Kidney (tissue), 14 donors: ENCODE results near the gene TMEM167A. TPM values are rescaled to one million over a fixed set of nuclear protein-coding genes. Genes with fewer than 3 reads are reported as not detected.

Source experiments
- DNase-seq, 5 donors: peaks; one replicate each; pipeline ENCODE4 v3.0.0-alpha.2; 2013 to 2020
- FAIRE-seq: peaks from 2 replicates; lab custom pipeline; 2012; peaks lifted over from hg19 to GRCh38; lab: Jason Lieb, UNC
- H3K27ac ChIP-seq, 2 donors: one replicate each; pipeline ENCODE4 v1.7.0; 2013; ENCODE audit warnings: low read depth in 2 of 2, low read length in 2 of 2, inconsistent platforms in 1 of 2
- H3K27me3 ChIP-seq: one replicate; pipeline ENCODE4 v1.7.1; 2013; ENCODE audit warnings: low read length, inconsistent platforms; ENCODE audit not compliant: control insufficient read depth, insufficient read depth
- H3K36me3 ChIP-seq, 3 donors: one replicate each; pipeline versions ENCODE4 v1.7.0 to v1.7.1; 2013; ENCODE audit warnings: low read length in 3 of 3, control low read depth in 1 of 3, inconsistent platforms in 1 of 3; ENCODE audit not compliant: insufficient read depth in 3 of 3, control insufficient read depth in 2 of 3
- H3K4me1 ChIP-seq, 3 donors: one replicate each; pipeline versions ENCODE4 v1.7.0 to v1.7.1; 2013; ENCODE audit warnings: low read length in 3 of 3, inconsistent platforms in 1 of 3, low read depth in 1 of 3; ENCODE audit not compliant: control insufficient read depth in 2 of 3, insufficient read depth in 2 of 3
- H3K4me3 ChIP-seq, 3 donors: one replicate each; pipeline versions ENCODE4 v1.7.0 to v1.8.1; 2013; ENCODE audit warnings: low read length in 3 of 3, control low read depth in 1 of 3, inconsistent platforms in 1 of 3
- H3K9ac ChIP-seq, 3 donors: one replicate each; pipeline versions ENCODE4 v1.7.0 to v1.7.1; 2013; ENCODE audit warnings: low read length in 3 of 3, control low read depth in 1 of 3, inconsistent platforms in 1 of 3
- H3K9me3 ChIP-seq, 3 donors: one replicate each; pipeline versions ENCODE4 v1.7.0 to v1.7.1; 2013; ENCODE audit warnings: low read length in 3 of 3, control low read depth in 1 of 3, inconsistent platforms in 1 of 3; ENCODE audit not compliant: control insufficient read depth in 2 of 3, insufficient read depth in 1 of 3
- intact Hi-C: fragments of 100-400 bp; cut with DNase I; formaldehyde crosslinking; loops from one replicate; pipeline ENCODE4 v1.11.1; 2022
- polyA plus RNA-seq: library from polyadenylated mRNA; stranded (reverse); fragments of 350-450 nt; fragmentation: Illumina TruSeq; extraction: RNeasy Lipid Tissue Mini Kit (QIAGEN cat#74804); gene quantifications from one replicate; pipeline ENCODE4 v1.2.3, GENCODE V29; 2014; ENCODE audit warnings: low read depth, low replicate concordance; ENCODE audit not compliant: insufficient read depth
- total RNA-seq: library from RNA; stranded (reverse); fragmentation: NEBNext Ultra II Directional; extraction: Animal tissue kit (Norgen Biotek cat#: 25700); gene quantifications from one replicate; pipeline ENCODE4 v1.2.1, GENCODE V29; 2021
- TF ChIP-seq, protein P1 (sequence below): IDR thresholded peaks from 3 replicates; pipeline ENCODE4 v1.5.1; 2012; ENCODE audit warnings: mild to moderate bottlenecking, moderate library complexity, borderline replicate concordance; ENCODE audit not compliant: insufficient read depth; ENCODE audit errors: extremely low read depth
- donor health status: control.
- donor health status: control.
- donor health status: control.
- donor health status: control.
- donor health status: control.
- donor health status: DM: yes; HTN: yes; CAD: no.
- donor health status: Normal renal cell carcinoma (clear cell type).

Gene TMEM167A
- total and polyA plus RNA-seq, 2 donors from 2014 or later = 55.3 to 82.0 TPM

DNA sequence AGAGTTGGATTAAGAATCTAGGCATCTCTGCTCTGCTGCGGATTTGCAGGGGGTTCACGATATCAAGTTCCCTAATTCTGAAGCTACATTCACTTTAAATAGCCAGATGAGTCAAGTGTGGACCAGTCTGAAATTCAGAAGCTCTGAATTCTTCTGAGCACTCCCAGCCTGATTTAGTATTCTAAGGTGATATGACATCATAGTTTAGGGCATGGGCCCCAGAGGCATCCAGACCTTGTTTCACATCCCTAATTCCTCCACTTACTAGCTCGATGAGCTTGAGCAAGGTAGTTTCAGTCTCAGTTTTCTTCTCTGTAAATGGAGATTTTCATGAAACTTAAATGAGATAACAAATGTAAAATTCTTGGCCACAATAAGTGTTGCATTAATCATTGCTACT, 65.2 kb downstream of the TMEM167A start:
- intact Hi-C loops = no loop called here
- Histone ChIP-seq H3K9me3 (no peaks in the 10 kb centered on the region), H3K27ac (no peak overlapping the region), H3K4me1 (no peaks in the 10 kb centered on the region), H3K9ac (no peak overlapping the region), H3K4me3 (no peak overlapping the region), H3K36me3 (no peaks in the 10 kb centered on the region), H3K27me3 (no peaks in the 10 kb centered on the region)
- DNase-seq (no peak), FAIRE-seq (no peak)
- TF ChIP-seq, protein P1, sequence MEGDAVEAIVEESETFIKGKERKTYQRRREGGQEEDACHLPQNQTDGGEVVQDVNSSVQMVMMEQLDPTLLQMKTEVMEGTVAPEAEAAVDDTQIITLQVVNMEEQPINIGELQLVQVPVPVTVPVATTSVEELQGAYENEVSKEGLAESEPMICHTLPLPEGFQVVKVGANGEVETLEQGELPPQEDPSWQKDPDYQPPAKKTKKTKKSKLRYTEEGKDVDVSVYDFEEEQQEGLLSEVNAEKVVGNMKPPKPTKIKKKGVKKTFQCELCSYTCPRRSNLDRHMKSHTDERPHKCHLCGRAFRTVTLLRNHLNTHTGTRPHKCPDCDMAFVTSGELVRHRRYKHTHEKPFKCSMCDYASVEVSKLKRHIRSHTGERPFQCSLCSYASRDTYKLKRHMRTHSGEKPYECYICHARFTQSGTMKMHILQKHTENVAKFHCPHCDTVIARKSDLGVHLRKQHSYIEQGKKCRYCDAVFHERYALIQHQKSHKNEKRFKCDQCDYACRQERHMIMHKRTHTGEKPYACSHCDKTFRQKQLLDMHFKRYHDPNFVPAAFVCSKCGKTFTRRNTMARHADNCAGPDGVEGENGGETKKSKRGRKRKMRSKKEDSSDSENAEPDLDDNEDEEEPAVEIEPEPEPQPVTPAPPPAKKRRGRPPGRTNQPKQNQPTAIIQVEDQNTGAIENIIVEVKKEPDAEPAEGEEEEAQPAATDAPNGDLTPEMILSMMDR = no peak

DNA sequence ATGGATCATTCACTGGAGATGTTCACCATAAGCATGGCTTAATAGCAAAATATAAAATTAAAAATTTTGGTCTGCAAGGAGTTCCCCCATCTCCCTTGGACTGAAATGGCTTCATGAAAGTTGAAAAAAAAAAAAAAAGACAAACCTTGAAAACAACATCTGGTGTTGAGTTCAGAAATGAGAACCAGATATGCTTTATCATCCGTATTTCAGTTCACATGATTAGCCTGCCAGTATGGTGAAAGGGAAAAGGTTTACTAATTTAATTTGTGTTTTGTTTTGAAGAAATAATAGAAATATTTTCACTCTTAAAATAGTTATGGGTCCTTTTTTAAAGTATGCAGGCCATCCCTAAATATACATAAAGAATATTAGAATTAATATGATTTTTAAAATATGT, 67.8 kb downstream of the TMEM167A start:
- Histone ChIP-seq H3K36me3 (no peaks in the 10 kb centered on the region), H3K27me3 (no peaks in the 10 kb centered on the region), H3K9me3 (no peaks in the 10 kb centered on the region), H3K4me3 (no peak overlapping the region), H3K27ac (no peak overlapping the region), H3K9ac (no peak overlapping the region), H3K4me1 (no peaks in the 10 kb centered on the region)
- intact Hi-C loops = no loop called here
- TF ChIP-seq, protein P1 = no peak
- FAIRE-seq (no peak), DNase-seq (no peak)

- H3K27me3 ChIP-seq = no peaks in the 10 kb centered on the region
- FAIRE-seq = no peak
- intact Hi-C loops = no loop called here
These were observed 69.4 kb downstream of the TMEM167A start for GRCh38 chr5:83007755-83008154.

More at GRCh38 chr5:83007755-83008154, 69.4 kb downstream of the TMEM167A start:
- Histone ChIP-seq H3K27ac (no peak overlapping the region), H3K9ac (no peak overlapping the region), H3K9me3 (no peaks in the 10 kb centered on the region), H3K4me1 (no peaks in the 10 kb centered on the region), H3K36me3 (no peaks in the 10 kb centered on the region), H3K4me3 (no peak overlapping the region)
- DNase-seq = no peak
- TF ChIP-seq, protein P1 = no peak
